GM18909 (cell line): ENCODE results near the gene MYO1B.

Source experiments
- ATAC-seq: cut with Tn5 transposase; IDR thresholded peaks from one replicate; pipeline ENCODE4 v1.9.1; 2021; ENCODE audit warnings: mild to moderate bottlenecking; ENCODE audit not compliant: unreplicated experiment, poor library complexity

MYO1B gene

DNA sequence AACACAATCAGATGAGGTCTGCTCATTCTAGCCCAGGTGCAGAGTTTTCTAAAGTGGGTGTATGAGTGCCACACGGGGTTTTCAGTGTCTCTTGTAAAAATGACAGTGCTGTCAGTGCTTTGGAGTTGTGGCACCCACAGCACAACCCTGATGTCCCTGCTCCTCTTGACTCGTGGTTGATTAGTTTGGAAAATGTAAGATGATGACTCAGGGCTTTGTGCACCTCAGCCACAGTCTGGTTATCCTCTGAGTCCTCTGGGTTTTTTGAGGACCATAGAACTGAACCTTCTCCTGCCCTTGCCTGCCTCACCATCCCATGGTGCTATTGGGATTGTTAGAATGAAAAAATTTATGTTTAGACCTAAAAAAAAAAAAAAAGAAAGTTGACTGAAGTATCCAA is 105.6 kb downstream of the MYO1B start:
- ATAC-seq, result no peak

DNA sequence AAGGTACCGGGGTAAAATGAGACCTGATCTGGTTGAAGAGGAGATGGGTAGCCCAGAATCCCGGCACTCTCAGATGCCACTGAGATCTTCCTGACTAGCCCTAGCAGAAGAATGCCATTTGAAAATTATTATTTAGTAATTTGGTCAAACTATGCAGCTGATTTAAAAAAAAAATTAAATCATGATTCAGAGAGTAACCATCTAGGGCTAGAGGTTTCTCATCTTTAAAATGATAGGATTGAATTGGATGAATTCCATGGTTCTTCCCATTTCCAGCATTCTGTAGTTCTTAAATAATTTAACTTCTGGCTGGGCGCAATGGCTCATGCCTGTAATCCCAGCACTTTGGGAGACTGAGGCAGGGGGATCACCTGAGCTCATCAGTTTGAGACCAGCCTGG is 106.1 kb downstream of the MYO1B start:
- ATAC-seq, result no peak

DNA sequence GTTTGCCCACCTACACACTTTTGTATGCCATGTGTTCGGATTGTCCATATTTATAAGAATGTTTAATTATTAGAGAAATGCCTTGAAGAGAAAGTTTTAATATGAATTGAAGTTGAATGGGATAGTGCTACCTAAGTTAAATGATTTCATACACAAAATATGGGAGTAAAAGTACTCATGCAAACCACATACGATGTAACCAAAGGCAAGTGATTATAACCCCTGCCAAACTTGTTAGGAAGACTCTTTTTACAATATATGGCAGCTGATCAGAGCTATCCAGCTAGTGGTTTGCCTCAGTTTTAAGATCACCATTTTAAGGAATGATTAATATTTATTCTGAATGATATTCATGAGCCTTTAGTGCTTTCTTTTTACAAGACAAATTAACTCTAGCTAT is 106.7 kb downstream of the MYO1B start:
- no peak for ATAC-seq

DNA sequence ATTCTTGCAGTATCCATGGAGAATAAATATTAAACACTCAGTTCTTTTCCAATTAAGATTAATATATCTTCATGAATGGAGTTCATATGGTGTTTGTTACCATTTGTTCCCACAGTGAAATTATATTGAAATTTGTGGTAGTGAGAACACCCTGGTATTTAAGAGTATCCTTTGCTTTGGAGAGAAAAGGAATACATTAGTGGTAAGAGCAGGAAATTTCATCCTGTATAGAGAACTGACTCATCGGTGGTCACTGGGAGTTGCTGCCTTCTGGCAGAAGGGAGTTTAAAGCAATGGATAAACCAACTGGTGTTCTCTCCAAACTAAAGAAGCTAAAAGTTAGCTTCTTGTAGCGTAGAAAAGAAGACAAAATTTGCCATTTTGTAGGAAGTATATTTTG is 107.3 kb downstream of the MYO1B start:
- ATAC-seq, result no peak

DNA sequence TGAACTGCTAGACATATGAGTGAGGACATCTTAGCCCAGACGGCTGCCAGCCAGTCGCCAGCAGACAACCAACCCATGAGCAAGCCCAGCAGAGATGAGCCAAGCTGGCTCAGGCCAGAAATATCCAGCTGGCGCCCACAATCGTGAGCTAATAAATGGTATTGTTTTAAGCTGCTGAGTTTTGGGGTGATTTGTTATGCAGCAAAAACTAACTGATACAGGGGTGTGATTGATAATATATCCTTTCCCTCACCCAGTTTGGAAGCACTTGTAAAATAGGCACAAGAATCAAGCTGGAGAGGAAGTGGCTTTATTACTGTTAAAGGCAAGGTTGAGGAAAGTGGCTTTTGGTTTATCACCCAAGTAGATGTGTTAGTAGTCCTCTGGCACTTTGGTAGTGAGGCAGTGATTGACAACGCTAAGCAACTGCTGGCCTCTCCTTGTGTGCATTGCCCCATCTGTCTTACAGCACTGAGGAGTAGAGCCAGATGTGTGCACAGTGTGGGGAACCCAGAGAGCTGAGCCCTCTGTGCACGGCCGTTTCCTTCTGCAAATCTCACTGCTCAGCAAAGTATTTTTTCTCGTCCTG is 110.1 kb downstream of the MYO1B start:
- ATAC-seq, result no peak

DNA sequence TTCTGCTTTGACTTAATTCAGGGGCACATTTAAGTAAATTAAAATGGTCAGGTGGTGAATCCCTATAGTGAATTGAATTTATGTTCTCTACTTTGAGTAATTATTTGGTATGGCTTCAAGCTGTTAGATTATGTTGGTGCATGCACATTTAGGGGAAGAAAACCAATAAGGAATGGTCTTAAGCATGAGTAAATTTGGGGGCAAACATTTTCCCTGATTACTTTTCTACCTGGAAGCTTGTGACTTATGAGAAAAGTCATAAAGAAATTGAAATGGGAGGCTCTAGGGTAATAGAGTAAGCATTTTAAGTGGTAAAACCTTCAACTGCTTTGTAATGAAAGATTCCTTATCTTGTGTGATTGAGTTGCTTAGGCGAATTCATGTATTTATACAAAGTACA is 112.5 kb downstream of the MYO1B start:
- no peak for ATAC-seq

DNA sequence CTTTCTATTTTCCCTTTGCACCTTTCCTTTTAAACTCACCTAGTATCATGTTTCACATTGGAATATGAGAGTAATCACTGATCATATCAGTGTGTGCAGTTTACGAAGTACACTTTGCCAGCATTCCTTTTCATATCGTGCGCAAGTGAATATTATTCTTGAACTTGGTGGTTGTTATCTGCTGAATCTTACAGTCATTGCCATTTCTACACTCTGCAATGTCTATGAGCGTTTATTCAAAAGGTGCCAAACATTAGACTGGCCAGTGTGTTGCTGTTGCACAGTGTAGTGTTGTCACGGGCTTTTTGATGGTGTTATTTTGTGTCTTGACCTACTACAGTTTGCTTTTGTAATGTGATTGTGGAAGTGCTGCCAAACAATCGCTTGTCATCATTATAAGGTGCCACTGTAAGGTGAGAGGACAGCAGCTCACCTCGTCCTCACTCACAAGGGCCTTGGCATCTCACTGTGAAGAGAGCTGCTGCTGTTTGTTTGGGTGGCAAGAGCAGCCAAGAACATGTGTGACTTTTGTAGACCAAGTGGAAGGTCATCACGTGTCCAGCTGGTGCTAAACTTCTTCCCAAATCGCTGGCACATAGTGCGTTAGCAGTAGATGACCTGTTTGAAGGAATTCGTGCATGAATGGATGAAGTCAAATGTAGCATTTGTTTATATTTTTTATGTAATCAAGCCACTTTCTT is 113.3 kb downstream of the MYO1B start:
- no peak for ATAC-seq

DNA sequence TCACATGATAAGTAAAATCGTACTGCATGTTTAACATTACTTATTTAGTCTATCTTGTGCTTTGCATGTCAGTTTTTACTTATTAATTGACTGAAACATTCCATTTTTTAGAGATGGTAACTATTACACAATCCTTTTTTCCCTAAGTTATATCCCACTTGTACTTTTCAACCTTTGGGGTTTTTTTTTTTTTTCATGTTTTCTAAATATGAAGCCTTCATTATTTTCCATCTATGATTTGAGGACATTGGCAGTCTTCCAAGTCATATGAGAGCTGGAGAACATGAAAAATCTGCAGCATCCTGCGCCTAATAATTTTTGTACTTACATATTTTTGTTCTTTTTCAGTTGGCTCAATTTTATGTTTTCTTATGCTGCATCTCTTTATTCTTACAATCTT is 113.9 kb downstream of the MYO1B start:
- ATAC-seq, result no peak

DNA sequence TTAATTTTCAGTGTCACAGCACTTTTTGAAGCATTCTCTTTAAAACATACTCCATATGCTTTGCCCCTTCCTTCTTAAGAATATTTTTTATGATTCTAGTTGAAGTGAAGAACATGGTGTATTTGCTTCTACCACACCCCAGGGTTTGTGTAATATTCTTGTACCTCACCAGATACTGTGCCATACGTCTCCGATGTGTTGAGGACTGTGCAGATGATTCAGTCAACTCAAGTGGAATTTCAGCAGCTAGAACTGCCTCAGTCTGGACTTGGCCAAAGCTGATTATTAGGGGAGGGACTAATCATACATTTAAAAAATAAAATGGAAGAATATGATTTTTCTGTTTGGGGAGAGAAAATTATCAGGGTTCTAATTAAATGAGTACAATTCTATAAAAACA is 115.7 kb downstream of the MYO1B start:
- ATAC-seq, result no peak

DNA sequence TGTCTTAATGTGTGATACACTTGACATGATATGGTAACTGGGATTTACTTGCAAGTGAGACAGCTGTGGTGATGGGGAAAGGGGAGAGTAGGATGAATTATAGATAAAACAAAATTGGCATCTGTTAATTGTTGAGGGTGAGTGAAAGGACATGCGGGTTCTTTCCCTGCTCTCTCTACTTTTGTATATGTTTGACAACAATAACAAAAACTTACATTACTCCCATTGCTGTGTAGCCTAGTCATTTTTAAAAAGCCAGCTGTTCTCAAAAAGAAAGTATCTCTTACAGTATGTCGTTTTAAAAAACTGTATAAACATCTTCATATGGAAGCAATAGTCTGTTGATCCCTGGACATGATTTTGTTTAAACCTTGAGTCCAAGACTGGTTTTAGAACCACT is 117.6 kb downstream of the MYO1B start:
- ATAC-seq, result no peak

DNA sequence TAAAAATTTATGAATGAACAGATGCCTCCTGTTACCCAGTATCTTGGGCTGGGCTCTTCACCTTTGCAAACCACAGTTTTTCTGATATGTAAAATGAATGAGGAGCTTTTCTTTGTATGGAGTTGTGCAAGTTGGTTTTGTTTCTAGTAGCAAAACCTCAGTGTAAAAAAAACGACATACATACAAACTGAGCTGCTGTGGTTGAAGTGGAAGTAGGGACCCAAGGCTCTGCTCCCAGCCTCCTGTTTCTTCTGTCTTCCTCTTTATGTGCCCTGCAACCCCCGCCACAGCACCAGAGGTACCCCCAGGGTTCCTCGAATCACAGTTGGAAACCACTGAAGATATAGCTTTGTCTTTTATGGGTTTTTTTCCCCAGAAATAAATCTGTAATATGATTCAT is 118.1 kb downstream of the MYO1B start:
- ATAC-seq, result no peak

DNA sequence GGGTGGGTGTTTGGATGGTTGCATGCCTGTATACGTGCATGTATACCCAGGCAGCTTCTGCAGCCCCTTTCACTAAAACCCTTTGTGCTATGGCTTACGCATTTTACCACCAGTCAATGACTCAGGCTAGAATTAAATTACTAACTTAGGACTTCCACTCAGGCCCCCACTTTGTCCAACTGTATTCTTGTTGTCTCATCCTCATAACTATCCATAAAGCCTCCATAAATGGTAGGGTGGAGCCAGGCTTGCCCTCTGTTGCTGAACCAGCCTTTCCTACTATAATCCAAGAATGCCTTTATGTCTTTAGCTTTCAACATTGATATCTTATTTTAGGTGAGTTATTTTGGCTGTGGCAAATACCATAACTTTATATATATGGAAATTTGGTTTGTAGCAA is 119.9 kb downstream of the MYO1B start:
- no peak for ATAC-seq

DNA sequence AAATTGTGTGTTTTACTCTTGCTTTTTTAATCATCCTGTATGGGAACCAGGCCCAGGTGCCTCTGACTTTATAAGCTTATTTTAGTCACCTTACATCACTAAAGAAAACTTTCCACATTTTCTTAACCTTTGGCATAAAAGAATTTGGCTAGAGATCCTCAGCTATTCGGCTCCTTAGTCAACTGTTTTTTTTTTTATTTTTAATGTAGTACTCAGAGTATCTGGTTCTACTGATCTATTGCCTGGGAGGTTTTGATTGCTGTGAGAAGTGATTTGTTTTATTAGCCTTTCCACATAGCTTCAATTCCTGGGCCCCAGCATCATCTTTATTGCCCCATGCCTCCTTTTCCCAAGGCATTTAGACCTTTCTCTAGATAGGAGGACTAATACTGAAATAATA is 121.0 kb downstream of the MYO1B start:
- ATAC-seq, result no peak

DNA sequence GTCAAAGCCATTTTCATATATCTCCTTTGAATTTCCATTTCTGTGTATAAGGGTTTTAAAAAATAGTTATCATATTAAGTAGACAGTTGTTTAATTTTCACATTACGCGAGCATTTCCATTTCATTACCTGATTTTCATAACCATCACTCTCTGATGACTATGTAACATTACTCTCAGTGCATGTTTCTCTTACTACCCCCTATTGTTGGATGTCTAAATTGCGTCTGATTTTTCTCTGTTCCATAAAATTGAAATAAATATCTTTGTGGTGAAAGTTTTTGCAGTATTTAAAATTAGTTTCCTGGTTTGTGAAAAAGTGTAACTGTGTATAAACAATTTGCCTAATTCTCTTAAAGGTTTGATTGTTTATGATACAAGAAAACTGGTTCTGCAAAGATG is 123.8 kb downstream of the MYO1B start:
- ATAC-seq, result no peak

DNA sequence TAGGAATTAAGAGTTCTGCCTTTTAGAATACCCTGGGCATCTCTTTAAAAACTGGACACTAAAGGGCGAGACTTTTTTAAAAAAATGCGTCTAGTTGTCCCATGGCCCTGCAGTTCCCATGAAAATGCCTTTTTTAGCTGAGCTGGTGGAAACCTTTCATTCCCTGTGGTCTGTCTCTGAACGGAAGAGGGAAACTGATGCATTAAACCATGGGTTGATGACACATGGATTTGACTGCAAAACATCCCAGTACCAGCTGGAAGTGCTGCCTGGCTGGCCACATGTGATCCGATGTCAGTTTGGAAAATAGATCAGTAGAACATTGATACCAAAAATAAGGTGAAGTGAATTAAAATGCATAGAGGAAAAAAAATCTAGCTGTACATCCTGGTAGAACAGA is 129.2 kb downstream of the MYO1B start:
- ATAC-seq, result no peak

DNA sequence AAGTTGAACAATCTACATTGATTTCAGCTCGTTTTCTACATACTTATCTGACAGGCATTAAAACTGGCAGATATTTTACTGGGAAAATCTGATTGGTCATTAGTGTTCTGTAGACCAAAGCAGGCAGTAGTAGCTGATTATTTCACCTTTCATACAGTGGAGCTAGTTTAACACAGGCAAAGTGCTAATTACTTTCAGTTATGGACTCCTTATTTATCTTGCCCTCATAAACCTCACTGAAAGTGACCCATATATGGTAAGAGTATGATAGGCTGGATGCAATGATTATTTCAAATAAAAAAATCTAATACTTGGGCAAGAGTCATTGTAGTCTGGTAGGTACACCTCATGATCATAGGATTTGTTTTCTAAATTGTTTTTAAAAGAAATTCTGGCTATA is 129.7 kb downstream of the MYO1B start:
- no peak for ATAC-seq

DNA sequence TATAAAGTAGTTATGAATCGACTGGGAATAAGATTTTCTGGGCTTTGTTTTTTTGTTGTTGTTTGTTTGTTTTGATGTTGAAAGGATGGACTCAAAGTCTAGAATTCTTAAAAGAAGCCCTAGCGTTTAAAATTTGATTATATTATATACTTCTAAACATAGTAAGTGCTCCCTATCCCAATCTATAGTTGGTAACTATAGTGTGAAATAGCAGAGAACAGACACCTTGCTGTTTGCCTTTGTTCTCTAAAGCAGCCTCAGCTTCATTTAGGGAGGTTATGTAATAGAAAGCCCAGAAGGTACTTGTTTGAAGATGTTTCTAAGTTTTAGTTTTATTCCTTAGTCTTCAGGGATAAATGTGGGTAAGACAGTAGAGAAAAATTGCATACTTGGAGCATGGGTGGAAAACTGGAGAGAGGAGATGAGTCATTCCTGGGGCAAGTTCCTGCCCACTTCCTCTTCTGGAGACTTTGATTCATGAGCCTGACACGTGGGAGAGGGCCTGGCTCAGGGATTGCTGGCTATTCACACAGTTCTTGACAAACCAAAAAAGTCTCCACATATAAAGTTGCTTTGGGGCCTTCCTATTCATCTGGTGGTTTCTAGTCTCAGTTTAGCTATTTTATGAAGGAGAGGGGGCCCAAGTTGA is 131.9 kb downstream of the MYO1B start:
- ATAC-seq, result peak; percentile 68

DNA sequence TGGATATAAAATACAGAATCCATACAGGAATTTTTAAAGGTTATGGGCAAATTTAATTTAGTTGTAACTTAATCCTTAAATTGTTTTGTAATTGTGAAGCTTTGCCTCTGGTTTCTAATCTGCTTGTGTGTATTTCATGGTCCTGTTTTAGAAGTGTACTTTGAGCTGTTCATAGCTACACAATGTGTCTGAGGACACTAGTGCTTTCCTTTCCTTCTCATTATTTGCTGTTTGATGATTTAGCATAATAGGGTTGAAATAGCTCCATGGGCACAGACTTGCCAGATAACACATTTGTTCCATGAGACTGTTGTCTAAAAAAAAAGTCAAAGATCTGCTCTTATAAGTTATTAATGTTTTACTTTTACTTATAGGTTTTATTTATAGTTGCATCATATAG is 134.2 kb downstream of the MYO1B start:
- no peak for ATAC-seq

DNA sequence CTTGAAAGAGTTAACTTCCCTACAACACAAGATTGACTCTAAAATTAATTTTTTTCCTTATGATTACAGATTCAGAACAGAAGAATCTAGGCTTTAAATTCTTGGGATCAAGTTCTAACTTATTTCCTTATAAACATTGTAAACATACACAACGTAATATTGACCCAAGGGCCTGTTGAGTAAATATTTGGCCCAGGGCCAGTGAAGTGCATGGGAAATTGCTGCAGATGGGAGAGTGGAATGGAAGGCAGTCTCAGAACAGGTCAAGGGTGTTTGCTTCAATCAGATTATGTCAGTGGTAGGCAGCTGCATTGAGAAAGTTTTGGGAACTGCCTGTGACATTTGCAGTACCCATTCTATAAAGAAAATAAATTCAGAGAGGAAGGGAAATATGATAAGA is 137.6 kb downstream of the MYO1B start:
- no peak for ATAC-seq

DNA sequence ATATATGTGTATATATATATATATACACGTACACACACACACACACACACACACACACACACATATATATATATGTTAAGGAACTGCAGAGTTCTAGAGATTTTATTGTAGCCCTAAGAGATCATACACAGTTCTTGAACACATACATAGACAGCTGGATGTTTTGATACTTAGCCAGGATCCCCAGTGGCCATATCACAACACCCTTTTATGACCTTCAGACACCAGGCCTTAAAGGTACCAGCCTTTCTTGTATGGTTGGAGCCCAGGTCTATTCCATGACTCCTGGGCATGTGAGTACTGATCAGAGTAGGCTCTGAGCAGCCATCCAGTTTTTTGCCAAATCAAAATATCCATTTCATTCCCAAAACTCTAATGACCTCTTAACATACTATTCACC is 138.3 kb downstream of the MYO1B start:
- no peak for ATAC-seq

DNA sequence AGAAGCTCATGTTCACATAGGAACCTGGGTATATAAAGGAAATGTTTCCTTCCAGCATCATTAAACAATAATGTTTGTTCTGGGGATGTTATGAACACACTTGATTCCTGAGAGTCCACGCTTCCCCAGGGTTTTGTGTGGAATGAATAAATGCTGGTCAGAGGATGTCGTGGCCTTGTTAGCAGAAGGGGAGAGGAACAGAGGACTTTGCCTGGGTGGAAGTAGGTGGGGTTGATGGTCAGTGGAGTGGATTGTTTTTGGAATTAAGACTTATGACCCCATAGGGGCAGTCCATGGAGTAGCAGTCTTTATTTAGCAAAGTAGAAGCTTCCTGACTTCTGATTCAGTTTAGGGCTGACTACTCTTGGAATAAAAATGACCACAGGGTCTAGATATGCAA is 139.6 kb downstream of the MYO1B start:
- ATAC-seq, result no peak
